Stimulated activated CD4-positive, alpha-beta T cell treated with anti-CD3 and anti-CD28 coated beads, Interleukin-4, amount 100 ng/mL, for 24 hours (primary cell): ENCODE measurements around the gene LIMK2.
"Not testable (repeated sequence)": the region's sequence is repeated elsewhere in the genome, so short reads cannot be mapped to it uniquely, and the experiment has no call there.

Experiments used
- DNase-seq: peaks from one replicate; pipeline ENCODE4 v3.0.0-alpha.2; 2020

LIMK2 gene

GRCh38 chr22:31212783-31213629, 908 bp downstream of the LIMK2 start:
- DNase-seq: no peak

- no peak for DNase-seq
Measured at GRCh38 chr22:31215018-31215535, 3.0 kb downstream of the LIMK2 start.

- DNase-seq: no peak
Measured at GRCh38 chr22:31218565-31219262, 6.6 kb downstream of the LIMK2 start.

GRCh38 chr22:31221084-31221483, 9.0 kb downstream of the LIMK2 start:
- DNase-seq: no peak

- DNase-seq: no peak
Measured at GRCh38 chr22:31222736-31223135, 10.6 kb downstream of the LIMK2 start.

GRCh38 chr22:31223786-31224191, 11.7 kb downstream of the LIMK2 start:
- no peak for DNase-seq

GRCh38 chr22:31224691-31225090, 12.6 kb downstream of the LIMK2 start:
- not testable (repeated sequence) for DNase-seq

GRCh38 chr22:31227186-31227585, 15.1 kb downstream of the LIMK2 start:
- no peak for DNase-seq

GRCh38 chr22:31229402-31230079, 17.4 kb downstream of the LIMK2 start:
- DNase-seq: no peak

- DNase-seq: no peak
Measured at GRCh38 chr22:31230155-31230870, 18.2 kb downstream of the LIMK2 start.

GRCh38 chr22:31230871-31231621, 18.9 kb downstream of the LIMK2 start:
- peak; percentile 51 for DNase-seq

GRCh38 chr22:31233001-31233400, 20.9 kb downstream of the LIMK2 start:
- DNase-seq: no peak

GRCh38 chr22:31235081-31235480, 23.0 kb downstream of the LIMK2 start:
- DNase-seq: no peak

GRCh38 chr22:31236044-31236443, 23.9 kb downstream of the LIMK2 start:
- DNase-seq: not testable (repeated sequence)

GRCh38 chr22:31238057-31238456, 26.0 kb downstream of the LIMK2 start:
- no peak for DNase-seq

- no peak for DNase-seq
Measured at GRCh38 chr22:31239771-31240370, 27.8 kb downstream of the LIMK2 start.

- no peak for DNase-seq
Measured at GRCh38 chr22:31241200-31241599, 29.1 kb downstream of the LIMK2 start.

GRCh38 chr22:31241936-31242335, 29.8 kb downstream of the LIMK2 start:
- no peak for DNase-seq

- DNase-seq: no peak
Measured at GRCh38 chr22:31243339-31244045, 31.4 kb downstream of the LIMK2 start.

- no peak for DNase-seq
Measured at GRCh38 chr22:31244046-31244942, 32.2 kb downstream of the LIMK2 start.
